H1 (cell line): Measurements from ENCODE around the gene RBM8A. TPM values are rescaled to one million over a fixed set of nuclear protein-coding genes. Genes with fewer than 3 reads are reported as not detected.

Experiments used
- CTCF ChIA-PET: fragments of 300-600 bp; sonication (Branson Sonifier 250); formaldehyde crosslinking; loops from one replicate; lab custom pipeline; 2021; ENCODE audit not compliant: partially characterized antibody; lab: Charles Lee
- POLR2A ChIA-PET: fragments of 300-600 bp; sonication (Branson Sonifier 250); formaldehyde crosslinking; loops from one replicate; lab custom pipeline; 2021; ENCODE audit warnings: inconsistent platforms; ENCODE audit not compliant: partially characterized antibody; lab: Charles Lee
- DNase-seq, 2 experiments: peaks; one replicate each; pipeline versions ENCODE4 v3.0.0 to v3.0.0-alpha.2; 2010 to 2022; ENCODE audit warnings: low spot score in 2 of 2, low read depth in 1 of 2, mixed read lengths in 1 of 2
- FAIRE-seq: peaks from 2 replicates; lab custom pipeline; 2011; peaks lifted over from hg19 to GRCh38; lab: Jason Lieb, UNC
- H2AFZ ChIP-seq: 2 replicates; pipeline ENCODE4 v1.8.1; 2012; ENCODE audit warnings: low read length, inconsistent platforms
- H2AK5ac ChIP-seq: 2 replicates; pipeline ENCODE4 v1.6.1; 2013; ENCODE audit warnings: low read depth, low read length
- H2BK120ac ChIP-seq: replicated peaks from 2 replicates; pipeline ENCODE3; 2013; ENCODE audit warnings: low read depth, low read length, inconsistent platforms
- H2BK12ac ChIP-seq: 2 replicates; pipeline ENCODE4 v1.6.1; 2013; ENCODE audit warnings: low read depth, low read length
- H2BK15ac ChIP-seq: 2 replicates; pipeline ENCODE4 v1.6.1; 2013; ENCODE audit warnings: low read length
- H2BK20ac ChIP-seq: 2 replicates; pipeline ENCODE4 v1.6.1; 2013; ENCODE audit warnings: low read length
- H2BK5ac ChIP-seq: 2 replicates; pipeline ENCODE4 v1.6.1; 2013; ENCODE audit warnings: low read depth, low read length
- H3K14ac ChIP-seq: 2 replicates; pipeline ENCODE4 v1.6.1; 2013; ENCODE audit warnings: inconsistent platforms; ENCODE audit not compliant: insufficient read length
- H3K18ac ChIP-seq: 2 replicates; pipeline ENCODE4 v1.6.1; 2013; ENCODE audit warnings: low read length; ENCODE audit errors: extremely low read depth
- H3K23ac ChIP-seq: 2 replicates; pipeline ENCODE4 v1.6.1; 2013; ENCODE audit warnings: inconsistent platforms; ENCODE audit not compliant: insufficient read length
- H3K23me2 ChIP-seq: 2 replicates; pipeline ENCODE4 v1.6.1; 2013; ENCODE audit warnings: low read depth, low read length
- H3K27ac ChIP-seq: 2 replicates; pipeline ENCODE4 v1.6.1; 2011; ENCODE audit warnings: low read depth, low read length, inconsistent platforms
- H3K27me3 ChIP-seq, 4 experiments: replicated peaks in 1 of 4; 1 replicate in 1 of 4; 2 replicates in 3 of 4; pipeline versions ENCODE4 v1.6.1 to v1.8.1; 2011 to 2013; ENCODE audit warnings: low read length in 3 of 4, mild to moderate bottlenecking in 3 of 4, inconsistent platforms in 2 of 4, mixed read lengths in 2 of 4, moderate library complexity in 1 of 4; ENCODE audit not compliant: control insufficient read depth in 3 of 4, insufficient read depth in 3 of 4; ENCODE audit errors: extremely low read depth in 1 of 4
- H3K36me3 ChIP-seq, 4 experiments: 2 replicates each; pipeline versions ENCODE4 v1.6.1 to v1.8.1; 2011 to 2013; ENCODE audit warnings: mild to moderate bottlenecking in 4 of 4, low read length in 3 of 4, moderate library complexity in 2 of 4, control low read depth in 1 of 4, inconsistent platforms in 1 of 4; ENCODE audit not compliant: insufficient read depth in 4 of 4, control insufficient read depth in 2 of 4
- H3K4ac ChIP-seq: replicated peaks from 2 replicates; pipeline ENCODE3; 2013; ENCODE audit warnings: low read length, low read depth, mixed read lengths, inconsistent platforms; ENCODE audit not compliant: insufficient read length
- H3K4me1 ChIP-seq, 4 experiments: replicated peaks in 1 of 4; 1 replicate in 1 of 4; 2 replicates in 3 of 4; pipeline versions ENCODE4 v1.6.1 to v1.8.1; 2011 to 2013; ENCODE audit warnings: low read length in 3 of 4, inconsistent platforms in 2 of 4, mixed read lengths in 1 of 4; ENCODE audit not compliant: insufficient read depth in 4 of 4, control insufficient read depth in 3 of 4
- H3K4me2 ChIP-seq, 2 experiments: 2 replicates each; pipeline versions ENCODE4 v1.6.1 to v1.8.1; 2011 to 2013; ENCODE audit warnings: low read depth in 2 of 2, low read length in 2 of 2, control low read depth in 1 of 2, inconsistent platforms in 1 of 2, mild to moderate bottlenecking in 1 of 2; ENCODE audit not compliant: insufficient read depth in 1 of 2
- H3K4me3 ChIP-seq, 4 experiments: fragments of 200-600, 300-600 bp in 1 of 4; sonication (generic), shearing (Covaris generic), sonication (Bioruptor Twin) in 1 of 4; 2 replicates each; pipeline versions ENCODE4 v1.5.1 to v1.8.1; 2011 to 2016; ENCODE audit warnings: low read length in 4 of 4, low read depth in 3 of 4, control low read depth in 2 of 4, inconsistent platforms in 2 of 4, mild to moderate bottlenecking in 2 of 4, mixed read lengths in 1 of 4, moderate library complexity in 1 of 4; ENCODE audit not compliant: insufficient read depth in 2 of 4; ENCODE audit errors: extremely low read depth in 1 of 4
- H3K56ac ChIP-seq: replicated peaks from 2 replicates; pipeline ENCODE3; 2013; ENCODE audit warnings: low read depth, mild to moderate bottlenecking, mixed read lengths, low read length, inconsistent platforms; ENCODE audit not compliant: insufficient read length
- H3K79me1 ChIP-seq: 2 replicates; pipeline ENCODE4 v1.6.1; 2013; ENCODE audit warnings: low read depth, low read length, control low read depth
- H3K79me2 ChIP-seq, 2 experiments: 2 replicates each; pipeline versions ENCODE4 v1.6.1 to v1.8.1; 2012 to 2013; ENCODE audit warnings: low read length in 2 of 2, mild to moderate bottlenecking in 2 of 2, inconsistent platforms in 1 of 2; ENCODE audit not compliant: insufficient read depth in 2 of 2, control insufficient read depth in 1 of 2
- H3K9ac ChIP-seq, 4 experiments: replicated peaks in 1 of 4; 1 replicate in 1 of 4; 2 replicates in 3 of 4; pipeline versions ENCODE4 v1.6.1 to v1.8.1; 2011 to 2013; ENCODE audit warnings: low read depth in 3 of 4, low read length in 3 of 4, control low read depth in 2 of 4, mild to moderate bottlenecking in 2 of 4, moderate library complexity in 2 of 4, inconsistent platforms in 1 of 4; ENCODE audit errors: extremely low read depth in 1 of 4
- H3K9me3 ChIP-seq, 2 experiments: 2 replicates each; pipeline versions ENCODE4 v1.6.1 to v1.8.1; 2012 to 2013; ENCODE audit warnings: mild to moderate bottlenecking in 2 of 2, moderate library complexity in 2 of 2, control low read depth in 1 of 2, inconsistent platforms in 1 of 2, low read depth in 1 of 2, low read length in 1 of 2, mixed read lengths in 1 of 2; ENCODE audit not compliant: insufficient read depth in 2 of 2
- H4K20me1 ChIP-seq, 2 experiments: replicated peaks in 1 of 2; 2 replicates each; pipeline versions ENCODE3 to v1.8.1; 2011 to 2013; ENCODE audit warnings: inconsistent platforms in 2 of 2, low read length in 2 of 2, mild to moderate bottlenecking in 1 of 2; ENCODE audit not compliant: insufficient read depth in 2 of 2, control insufficient read depth in 1 of 2
- H4K5ac ChIP-seq: 2 replicates; pipeline ENCODE4 v1.6.1; 2013; ENCODE audit warnings: low read length, low read depth, mixed read lengths, inconsistent platforms; ENCODE audit not compliant: insufficient read length
- H4K8ac ChIP-seq: 2 replicates; pipeline ENCODE4 v1.8.0; 2013; ENCODE audit warnings: mild to moderate bottlenecking, moderate library complexity, low read length, inconsistent platforms; ENCODE audit not compliant: insufficient read depth; ENCODE audit errors: extremely low read depth
- H4K91ac ChIP-seq: replicated peaks from 2 replicates; pipeline ENCODE3; 2013; ENCODE audit warnings: low read length, mixed read lengths, inconsistent platforms; ENCODE audit not compliant: insufficient read length
- BCL11A ChIP-seq, 2 experiments: IDR thresholded peaks; one replicate each; pipeline ENCODE4 v1.6.1; 2011; ENCODE audit warnings: low read depth in 2 of 2, low read length in 2 of 2, mild to moderate bottlenecking in 2 of 2
- CHD2 ChIP-seq: IDR thresholded peaks from 2 replicates; pipeline ENCODE4 v1.6.1; 2012; ENCODE audit warnings: low read length, improper control_type of control experiment
- EZH2 ChIP-seq: fragments of 200-600 bp; sonication (generic); IDR thresholded peaks from 2 replicates; pipeline ENCODE4 v1.7.1; 2012; ENCODE audit warnings: low read depth, mild to moderate bottlenecking, moderate library complexity, low read length, inconsistent platforms; ENCODE audit not compliant: severe bottlenecking
- FOSL1 ChIP-seq: IDR thresholded peaks from 2 replicates; pipeline ENCODE4 v1.6.1; 2011; ENCODE audit warnings: mild to moderate bottlenecking, low read depth, low read length, moderate library complexity; ENCODE audit not compliant: insufficient read depth
- HDAC2 ChIP-seq, 2 experiments: fragments of 300-600 bp in 1 of 2; sonication (generic) in 1 of 2; IDR thresholded peaks; 2 replicates each; pipeline ENCODE4 v1.6.1; 2011 to 2012; ENCODE audit warnings: low read depth in 2 of 2, low read length in 2 of 2, mild to moderate bottlenecking in 2 of 2, moderate library complexity in 2 of 2, borderline replicate concordance in 1 of 2, inconsistent platforms in 1 of 2
- POLR2A ChIP-seq, 2 experiments: IDR thresholded peaks; 1 replicate in 1 of 2; 2 replicates in 1 of 2; pipeline ENCODE4 v1.6.1; 2011; ENCODE audit warnings: low read depth in 2 of 2, low read length in 2 of 2, mild to moderate bottlenecking in 2 of 2; ENCODE audit errors: control extremely low read depth in 1 of 2
- POLR2AphosphoS5 ChIP-seq: IDR thresholded peaks from 2 replicates; pipeline ENCODE4 v1.6.1; 2011; ENCODE audit warnings: low read depth, low read length
- SP2 ChIP-seq: IDR thresholded peaks from 2 replicates; pipeline ENCODE4 v1.6.1; 2012; ENCODE audit warnings: mild to moderate bottlenecking, low read length, inconsistent platforms
- WGBS, 2 experiments: shearing (Covaris generic) in 1 of 2; methylation state at CpG; one replicate each; pipeline versions ENCODE4 v1.1.6 to v1.1.7; 2013 to 2015; ENCODE audit warnings: low lambda C conversion rate in 2 of 2, mixed read lengths in 2 of 2, inconsistent platforms in 1 of 2, low coverage in 1 of 2, missing lambda C conversion rate in 1 of 2; ENCODE audit not compliant: insufficient replicate concordance in 2 of 2, insufficient coverage in 1 of 2, insufficient read length in 1 of 2; ENCODE audit errors: extremely low coverage in 1 of 2, missing lambda C conversion rate in 1 of 2; 5-methylcytosine and 5-hydroxymethylcytosine counted together
- polyA plus RNA-seq, 7 experiments: library from polyadenylated mRNA; depleted of rRNA in 3 of 7; stranded (reverse) in 5 of 7; unstranded in 2 of 7; fragments of >200 nt in 5 of 7; fragments of 200-250 nt in 2 of 7; gene quantifications; 1 replicate in 5 of 7; 2 replicates in 1 of 7; 4 replicates in 1 of 7; pipeline versions ENCODE4 v1.2.1 to v1.2.3, GENCODE V29; 2011 to 2013; ENCODE audit warnings: missing spikeins in 2 of 7, mixed read lengths in 2 of 7
- total RNA-seq: library from RNA; stranded (reverse); fragmentation: NEBNext Ultra II Directional; extraction: Animal tissue kit (Norgen Biotek cat#: 25700); gene quantifications from 2 replicates; pipeline ENCODE4 v1.2.1, GENCODE V29; 2021

Gene RBM8A
- total and polyA plus RNA-seq, 2 of the 8 experiments (the other 6 are each of a cell fraction or from before 2014, with no cell fraction given), result 125 to 216 TPM

GRCh38 chr1:145967288-145967687 is 40.0 kb upstream of the RBM8A start:
- CTCF ChIA-PET, result interaction anchor here (1.0 to 1.7 kb wide), 4 partner anchors 11 to 95 kb away, joined by 4 read pairs; no protein-coding TSS in a partner anchor

More at GRCh38 chr1:145967288-145967687, 40.0 kb upstream of the RBM8A start:
- H3K56ac ChIP-seq, result no peak overlapping the region
- H4K8ac ChIP-seq, result no peak overlapping the region
- no peaks in the 10 kb centered on the region for H3K9me3 ChIP-seq
- FAIRE-seq (no peak), DNase-seq (no peak)
- H3K4me2 ChIP-seq, result no peak overlapping the region
- no peaks in the 10 kb centered on the region for H3K36me3 ChIP-seq
- no peak overlapping the region for H3K4ac ChIP-seq
- no peak overlapping the region for H2BK5ac ChIP-seq
- H2AK5ac ChIP-seq, result no peak overlapping the region
- no peak overlapping the region for H4K91ac ChIP-seq
- H4K5ac ChIP-seq, result no peak overlapping the region
- no peaks in the 10 kb centered on the region for H4K20me1 ChIP-seq
- no peaks in the 10 kb centered on the region for H3K79me2 ChIP-seq
- no peak overlapping the region for H2BK15ac ChIP-seq
- peaks cover 4% of the 10 kb centered on the region; the same call in 1 of the 2 replicates for H3K23me2 ChIP-seq
- no peak overlapping the region for H3K23ac ChIP-seq
- H3K27me3 ChIP-seq, result peaks cover 11 to 20% (median 18%) of the 10 kb centered on the region in 4 experiments
- no peak overlapping the region for H2BK20ac ChIP-seq
- peaks cover 0 to 6% (median 3%) of the 10 kb centered on the region in 4 experiments; a peak in 4 of 7 replicates for H3K4me1 ChIP-seq
- WGBS, 2 experiments, result 90% methylated on average over 2 of the region's 2 CpGs; no CpG with 5 or more reads in 1 of the 2 experiments
- POLR2A ChIA-PET, result interaction anchor here (2.8 kb wide), 1 partner anchor 26 kb away, joined by 9 read pairs; no protein-coding TSS in a partner anchor
- H3K9ac ChIP-seq, result no peak overlapping the region
- no peak overlapping the region for H2BK12ac ChIP-seq
- no peak overlapping the region for H3K4me3 ChIP-seq
- no peak overlapping the region for H3K14ac ChIP-seq
- TF ChIP-seq HDAC2 (IDR thresholded peaks at IDR 0.05; ENCODE audit: borderline replicate concordance in 1 of 2, low read depth in 2 of 2, low read length in 2 of 2) (no peak), BCL11A (IDR thresholded peaks at IDR 0.05; ENCODE audit: low read depth in 2 of 2, low read length in 2 of 2) (no peak), CHD2 (no peak), POLR2A (IDR thresholded peaks at IDR 0.05; ENCODE audit: control extremely low read depth in 1 of 2, low read depth in 2 of 2, low read length in 2 of 2) (no peak), EZH2 (no peak), FOSL1 (no peak), POLR2AphosphoS5 (no peak), SP2 (no peak)
- no peak overlapping the region for H3K27ac ChIP-seq
- H2AFZ ChIP-seq, result no peak overlapping the region
- no peak overlapping the region for H2BK120ac ChIP-seq
- no peaks in the 10 kb centered on the region for H3K79me1 ChIP-seq
- no peak overlapping the region for H3K18ac ChIP-seq
